Spinal cord (tissue), 10 donors: ENCODE measurements around the gene SUN5. TPM values are rescaled to one million over a fixed set of nuclear protein-coding genes. Genes with fewer than 3 reads are reported as not detected.
"Not testable (repeated sequence)": the region's sequence is repeated elsewhere in the genome, so short reads cannot be mapped to it uniquely, and the experiment has no call there.

Source experiments
- DNase-seq, 6 donors: peaks; one replicate each; pipeline versions ENCODE4 v3.0.0 to v3.0.0-alpha.2; 2013 to 2015; ENCODE audit warnings: low spot score in 6 of 6, low read depth in 4 of 6
- H3K27ac ChIP-seq: one replicate; pipeline ENCODE4 v1.5.1; 2013; ENCODE audit warnings: low read depth, low read length, control low read depth
- H3K27me3 ChIP-seq: one replicate; pipeline ENCODE4 v1.6.1; 2013; ENCODE audit warnings: low read length; ENCODE audit not compliant: control insufficient read depth, insufficient read depth
- H3K36me3 ChIP-seq: one replicate; pipeline ENCODE4 v1.6.1; 2013; ENCODE audit warnings: low read length; ENCODE audit not compliant: control insufficient read depth, insufficient read depth
- H3K4me1 ChIP-seq: one replicate; pipeline ENCODE4 v1.6.1; 2013; ENCODE audit warnings: low read length; ENCODE audit not compliant: control insufficient read depth, insufficient read depth
- H3K4me3 ChIP-seq: one replicate; pipeline ENCODE4 v1.5.1; 2013; ENCODE audit warnings: low read depth, low read length, control low read depth
- H3K9me3 ChIP-seq: one replicate; pipeline ENCODE4 v1.6.1; 2013; ENCODE audit warnings: low read length; ENCODE audit not compliant: control insufficient read depth, insufficient read depth
- WGBS: methylation state at CpG from one replicate; pipeline ENCODE4 v1.1.5; 2013; ENCODE audit warnings: missing lambda C conversion rate; ENCODE audit not compliant: insufficient coverage; 5-methylcytosine and 5-hydroxymethylcytosine counted together
- polyA plus RNA-seq, 2 donors: library from polyadenylated mRNA; unstranded; fragments of 120-200 nt; gene quantifications; one replicate each; pipeline ENCODE4 v1.2.1, GENCODE V29; 2013; ENCODE audit not compliant: insufficient read length in 2 of 2
- total RNA-seq, 2 donors: library from RNA; depleted of rRNA in 1 of 2; stranded (reverse); fragments of 120-200 nt in 1 of 2; fragments of >200 nt in 1 of 2; gene quantifications; one replicate each; pipeline versions ENCODE4 v1.2.3 to v1.2.4, GENCODE V29; 2013 to 2014
- donor health status: healthy.

Gene SUN5
- total and polyA plus RNA-seq, 4 donors, result not detected

GRCh38 chr20:32965581-32966373 lies 38.5 kb downstream of the SUN5 start:
- no peaks in the 10 kb centered on the region for H3K36me3 ChIP-seq
- WGBS, result 81% methylated on average over 8 of the region's 12 CpGs
- peaks cover 15% of the 10 kb centered on the region for H3K4me1 ChIP-seq
- no peak for DNase-seq
- H3K27ac ChIP-seq, result no peak overlapping the region
- H3K4me3 ChIP-seq, result no peak overlapping the region
- H3K27me3 ChIP-seq, result no peaks in the 10 kb centered on the region
- no peaks in the 10 kb centered on the region for H3K9me3 ChIP-seq

DNA sequence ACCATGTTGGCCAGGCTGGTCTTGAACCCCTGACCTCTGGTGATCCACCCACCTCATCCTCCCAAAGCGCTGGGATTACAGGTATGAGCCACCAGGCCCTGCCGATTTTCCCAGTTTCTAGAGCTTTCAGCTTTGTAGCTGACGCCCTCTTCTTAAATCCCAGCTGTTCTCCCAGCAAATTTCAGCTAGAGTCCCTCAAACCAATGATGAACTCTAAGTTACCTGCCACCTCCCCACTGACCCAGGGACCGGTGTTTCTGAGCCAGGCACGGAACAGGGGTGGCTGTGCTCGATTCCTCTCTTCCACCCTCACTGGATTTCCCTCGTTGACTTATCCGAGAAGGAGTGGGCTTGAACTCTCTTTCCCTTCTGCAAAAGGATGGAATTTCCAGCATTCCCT lies 39.1 kb downstream of the SUN5 start:
- WGBS, result 80% methylated on average over 7 of the region's 8 CpGs
- Histone ChIP-seq H3K27ac (no peak overlapping the region), H3K27me3 (no peaks in the 10 kb centered on the region), H3K9me3 (no peaks in the 10 kb centered on the region), H3K4me3 (no peak overlapping the region), H3K4me1 (peaks cover 9% of the 10 kb centered on the region), H3K36me3 (no peaks in the 10 kb centered on the region)
- DNase-seq, result no peak

DNA sequence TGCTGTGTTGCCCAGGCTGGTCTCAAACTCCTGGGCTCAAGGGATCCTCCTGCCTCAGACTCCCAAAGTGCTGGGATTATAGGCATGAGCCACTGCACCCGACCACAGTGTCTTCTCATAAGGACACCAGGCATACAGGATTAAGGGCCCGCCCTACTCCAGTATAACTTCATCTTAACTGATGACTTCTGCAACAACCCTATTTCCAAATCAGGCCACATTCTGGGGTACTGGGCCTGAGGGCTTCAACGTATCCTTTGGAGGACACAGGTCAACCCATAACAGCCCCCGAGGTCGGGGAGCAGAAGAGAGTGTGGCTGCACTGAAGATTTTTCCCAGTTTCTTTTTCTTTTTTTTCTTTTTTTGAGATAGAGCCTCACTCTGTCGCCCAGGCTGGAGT lies 39.7 kb downstream of the SUN5 start:
- Histone ChIP-seq H3K27me3 (no peaks in the 10 kb centered on the region), H3K4me3 (no peak overlapping the region), H3K36me3 (no peaks in the 10 kb centered on the region), H3K4me1 (peaks cover 9% of the 10 kb centered on the region), H3K27ac (no peak overlapping the region), H3K9me3 (no peaks in the 10 kb centered on the region)
- 100% methylated on average over 2 of the region's 6 CpGs for WGBS
- DNase-seq, result no peak

- no peaks in the 10 kb centered on the region for H3K9me3 ChIP-seq
- WGBS, result 78% methylated on average over 4 of the region's 5 CpGs
- H3K4me3 ChIP-seq, result no peak overlapping the region
- no peak overlapping the region for H3K27ac ChIP-seq
- no peak for DNase-seq
- no peaks in the 10 kb centered on the region for H3K4me1 ChIP-seq
- H3K36me3 ChIP-seq, result no peaks in the 10 kb centered on the region
- H3K27me3 ChIP-seq, result no peaks in the 10 kb centered on the region
Observed at GRCh38 chr20:32963176-32963575, 41.1 kb downstream of the SUN5 start.

- not testable (repeated sequence) for DNase-seq, H3K27me3 ChIP-seq, H3K36me3 ChIP-seq, H3K4me3 ChIP-seq, H3K9me3 ChIP-seq, H3K4me1 ChIP-seq, H3K27ac ChIP-seq
- WGBS, result 93% methylated on average over 9 of the region's 11 CpGs
Observed at GRCh38 chr20:32962646-32963045, 41.6 kb downstream of the SUN5 start.

DNA sequence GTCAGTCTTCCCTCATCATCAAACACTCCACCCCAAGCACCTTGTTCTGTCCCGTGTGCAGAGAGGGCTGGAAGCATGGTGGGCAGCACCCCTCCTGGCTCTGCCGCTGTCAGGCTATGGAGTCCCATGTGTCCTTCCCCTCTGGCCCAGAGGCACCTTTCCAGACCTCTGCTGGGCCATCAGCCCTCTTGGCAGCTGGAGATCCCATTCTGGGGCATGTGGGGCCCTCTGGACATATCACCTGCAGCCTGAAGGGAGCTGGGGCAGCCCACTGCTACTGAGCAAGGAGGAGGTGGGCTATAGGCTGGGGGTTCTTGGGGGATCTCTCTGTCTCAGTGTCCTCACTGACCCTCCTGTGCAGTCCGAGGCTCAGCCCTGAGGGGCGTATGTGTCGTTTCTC lies 42.2 kb downstream of the SUN5 start:
- DNase-seq, result no peak

DNA sequence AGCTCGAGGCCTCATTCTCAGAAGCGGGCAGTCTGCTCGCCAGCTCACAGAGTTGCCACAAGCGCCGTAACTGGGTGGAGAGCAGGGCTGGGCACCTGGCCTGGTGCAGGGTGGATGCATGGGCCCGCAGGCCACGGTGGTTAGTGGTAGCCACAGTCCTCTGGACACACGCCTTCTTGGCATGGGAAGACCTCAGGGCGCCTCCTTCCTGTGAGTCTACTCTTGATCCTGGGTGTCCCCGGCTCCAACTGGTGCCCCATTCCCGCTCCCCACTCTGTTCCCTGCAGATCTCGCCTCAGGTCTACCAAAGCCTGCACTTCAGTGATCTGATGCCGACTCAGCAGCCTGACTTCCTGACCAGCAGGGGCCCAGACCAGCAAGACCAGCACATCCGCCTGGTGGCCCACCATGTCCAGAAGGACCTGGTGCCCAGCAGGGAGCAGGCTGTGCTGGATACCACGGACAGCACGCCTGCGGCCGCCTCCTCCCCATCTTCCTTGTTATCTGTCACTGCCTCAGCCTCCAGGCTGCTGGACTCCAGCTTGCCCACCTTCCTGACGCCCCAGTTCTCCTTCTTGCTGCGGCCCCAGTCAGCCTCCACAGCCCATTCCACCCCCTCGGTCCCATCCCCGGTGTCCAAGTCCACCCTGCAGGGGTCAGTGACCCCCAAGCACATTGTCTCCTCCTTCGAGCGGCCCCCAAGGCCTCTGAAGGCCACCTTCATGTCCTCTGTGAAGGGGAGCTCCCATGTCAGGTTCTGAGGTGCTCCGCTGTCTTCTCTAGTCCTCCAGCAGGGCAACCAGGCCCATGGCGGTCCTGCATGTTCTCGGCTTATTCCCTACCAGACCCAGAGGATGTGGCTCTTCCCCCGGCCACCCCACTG lies 43.1 kb downstream of the SUN5 start:
- H3K27me3 ChIP-seq, result no peaks in the 10 kb centered on the region
- DNase-seq, result no peak
- H3K27ac ChIP-seq, result no peak overlapping the region
- H3K4me3 ChIP-seq, result no peak overlapping the region
- H3K4me1 ChIP-seq, result no peaks in the 10 kb centered on the region
- peaks cover 6% of the 10 kb centered on the region for H3K9me3 ChIP-seq
- no peaks in the 10 kb centered on the region for H3K36me3 ChIP-seq
- 92% methylated on average over 28 of the region's 28 CpGs for WGBS

More for the DNA sequence above, 42.2 kb downstream of the SUN5 start:
- 89% methylated on average over 2 of the region's 5 CpGs for WGBS
- H3K27me3 ChIP-seq, result no peaks in the 10 kb centered on the region
- no peaks in the 10 kb centered on the region for H3K36me3 ChIP-seq
- no peak overlapping the region for H3K4me3 ChIP-seq
- H3K27ac ChIP-seq, result no peak overlapping the region
- peaks cover 2% of the 10 kb centered on the region for H3K9me3 ChIP-seq
- no peaks in the 10 kb centered on the region for H3K4me1 ChIP-seq

- H3K36me3 ChIP-seq, result no peaks in the 10 kb centered on the region
- no peaks in the 10 kb centered on the region for H3K27me3 ChIP-seq
- no peaks in the 10 kb centered on the region for H3K4me1 ChIP-seq
- H3K9me3 ChIP-seq, result peaks cover 6% of the 10 kb centered on the region
- H3K27ac ChIP-seq, result no peak overlapping the region
- no peak overlapping the region for H3K4me3 ChIP-seq
- DNase-seq, result no peak
Observed at GRCh38 chr20:32960222-32960518, 44.1 kb downstream of the SUN5 start.

DNA sequence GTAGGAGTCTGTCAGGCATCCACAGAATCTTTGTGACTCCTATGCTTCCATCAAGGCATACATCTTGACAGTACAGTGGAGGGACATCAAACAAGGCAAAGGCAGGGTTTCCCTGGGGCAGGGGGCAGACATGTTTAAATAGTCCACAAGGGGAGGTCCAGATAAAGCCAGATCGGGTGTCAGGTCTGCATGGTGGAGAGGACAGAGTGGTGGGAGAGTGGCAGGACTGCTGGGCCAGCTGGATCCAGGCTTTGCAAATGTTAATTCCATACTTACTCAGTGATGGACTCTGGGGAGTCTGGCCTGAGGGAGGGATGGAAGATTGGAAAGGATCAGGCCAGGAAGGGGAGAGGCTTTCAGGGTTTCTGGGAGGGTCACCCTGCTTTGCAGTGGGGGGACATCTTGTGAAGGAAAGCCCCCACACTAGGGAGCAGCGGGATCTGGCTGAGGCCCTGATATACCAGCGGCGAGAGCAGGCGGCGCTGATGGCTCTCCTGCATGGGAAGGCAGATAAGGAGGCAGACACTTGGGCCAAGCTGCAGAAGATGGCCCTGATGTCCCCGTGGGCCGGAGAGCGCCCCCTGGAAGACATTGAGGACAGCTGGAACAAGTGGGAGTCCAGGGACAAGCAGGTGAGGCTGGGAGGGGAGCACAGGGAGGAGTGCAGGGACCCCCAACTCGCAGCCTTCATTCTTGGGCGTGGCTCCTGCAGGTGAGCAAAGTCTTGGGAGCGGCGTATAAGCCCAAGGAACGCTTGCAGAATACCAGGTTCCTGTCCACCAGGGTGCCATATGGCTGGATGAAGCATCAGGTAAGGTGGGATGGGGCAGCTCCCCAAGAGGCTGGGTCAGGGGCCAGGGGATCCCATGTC lies 44.6 kb downstream of the SUN5 start:
- 92% methylated on average over 11 of the region's 14 CpGs for WGBS
- no peaks in the 10 kb centered on the region for H3K4me1 ChIP-seq
- no peaks in the 10 kb centered on the region for H3K36me3 ChIP-seq
- no peak for DNase-seq
- H3K27ac ChIP-seq, result no peak overlapping the region
- H3K4me3 ChIP-seq, result no peak overlapping the region
- no peaks in the 10 kb centered on the region for H3K27me3 ChIP-seq
- H3K9me3 ChIP-seq, result peaks cover 6% of the 10 kb centered on the region
